A673 (cell line): ENCODE data around the gene COX20. TPM values are rescaled to one million over a fixed set of nuclear protein-coding genes. Genes with fewer than 3 reads are reported as not detected.
A peak's percentile ranks its signal among the peaks of the same experiment; 100 is the strongest.

ENCODE experiments used
- BruUV-seq: library from RNA; stranded (reverse); fragments of 400-500 nt; replicated peaks from 2 replicates; lab custom pipeline; 2021; lab: Mats Ljungman, UMichigan
- CTCF ChIA-PET: fragments of 300-600 bp; sonication (Branson Sonifier 250); formaldehyde crosslinking; loops from one replicate; lab custom pipeline; 2022; ENCODE audit warnings: antibody characterized with exemption; lab: Charles Lee
- POLR2A ChIA-PET: fragments of 300-600 bp; sonication (Branson Sonifier 250); formaldehyde crosslinking; loops from one replicate; lab custom pipeline; 2022; ENCODE audit warnings: antibody characterized with exemption; ENCODE audit not compliant: low non-redundant PET; lab: Charles Lee
- DNase-seq: peaks from one replicate; pipeline ENCODE4 v3.0.0-alpha.2; 2015; ENCODE audit warnings: low spot score
- H3K27ac ChIP-seq: fragments of 200-600 bp; sonication (generic); 2 replicates; pipeline ENCODE4 v1.5.1; 2016; ENCODE audit warnings: mixed run types, low read depth, mild to moderate bottlenecking, mixed read lengths, antibody characterized with exemption, low read length; ENCODE audit not compliant: poor library complexity, severe bottlenecking
- H3K27me3 ChIP-seq: fragments of 200-600 bp; sonication (generic); replicated peaks from 2 replicates; pipeline ENCODE4 v1.6.1; 2017; ENCODE audit warnings: mixed run types, low read depth, mild to moderate bottlenecking, mixed read lengths, antibody characterized with exemption, low read length; ENCODE audit not compliant: insufficient read depth, poor library complexity
- H3K36me3 ChIP-seq: fragments of 200-600 bp; sonication (generic); 2 replicates; pipeline ENCODE4 v1.6.1; 2016; ENCODE audit warnings: mixed run types, mild to moderate bottlenecking, mixed read lengths, antibody characterized with exemption, low read length; ENCODE audit not compliant: insufficient read depth, poor library complexity, severe bottlenecking
- H3K4me1 ChIP-seq: fragments of 200-600 bp; sonication (generic); 2 replicates; pipeline ENCODE4 v1.6.1; 2017; ENCODE audit warnings: mixed run types, mild to moderate bottlenecking, mixed read lengths, antibody characterized with exemption, low read length; ENCODE audit not compliant: insufficient read depth, poor library complexity, severe bottlenecking
- H3K4me3 ChIP-seq: fragments of 200-600 bp; sonication (generic); 2 replicates; pipeline ENCODE4 v1.5.1; 2016; ENCODE audit warnings: low read depth, mixed run types, mild to moderate bottlenecking, mixed read lengths, low read length; ENCODE audit not compliant: poor library complexity, severe bottlenecking
- H3K9me3 ChIP-seq: fragments of 200-600 bp; sonication (generic); 2 replicates; pipeline ENCODE4 v1.6.1; 2016; ENCODE audit warnings: mixed run types, low read depth, mild to moderate bottlenecking, mixed read lengths, antibody characterized with exemption, low read length; ENCODE audit not compliant: poor library complexity, severe bottlenecking
- CTCF ChIP-seq: fragments of 300-800, 200-600 bp; sonication (generic); conservative IDR thresholded peaks from 2 replicates; pipeline ENCODE4 v1.5.1; 2017; ENCODE audit warnings: low read depth, mild to moderate bottlenecking, antibody characterized with exemption, low read length, moderate library complexity, mixed read lengths
- EZH2 ChIP-seq: fragments of 200-600 bp; sonication (generic); IDR thresholded peaks from 2 replicates; pipeline ENCODE4 v1.6.1; 2017; ENCODE audit warnings: borderline replicate concordance, low read depth, mild to moderate bottlenecking, mixed read lengths, antibody characterized with exemption, low read length; ENCODE audit not compliant: poor library complexity, severe bottlenecking
- intact Hi-C: fragments of 100-400 bp; cut with micrococcal nuclease; formaldehyde crosslinking; loops from one replicate; pipeline ENCODE4 v1.10.0; 2022; ENCODE audit not compliant: unreplicated experiment
- total RNA-seq: library from RNA; stranded (reverse); gene quantifications from 2 replicates; pipeline ENCODE4 v1.2.3, GENCODE V29; 2021

The COX20 gene
- total RNA-seq, 1 experiment from 2014 or later, result 59.0 TPM

DNA sequence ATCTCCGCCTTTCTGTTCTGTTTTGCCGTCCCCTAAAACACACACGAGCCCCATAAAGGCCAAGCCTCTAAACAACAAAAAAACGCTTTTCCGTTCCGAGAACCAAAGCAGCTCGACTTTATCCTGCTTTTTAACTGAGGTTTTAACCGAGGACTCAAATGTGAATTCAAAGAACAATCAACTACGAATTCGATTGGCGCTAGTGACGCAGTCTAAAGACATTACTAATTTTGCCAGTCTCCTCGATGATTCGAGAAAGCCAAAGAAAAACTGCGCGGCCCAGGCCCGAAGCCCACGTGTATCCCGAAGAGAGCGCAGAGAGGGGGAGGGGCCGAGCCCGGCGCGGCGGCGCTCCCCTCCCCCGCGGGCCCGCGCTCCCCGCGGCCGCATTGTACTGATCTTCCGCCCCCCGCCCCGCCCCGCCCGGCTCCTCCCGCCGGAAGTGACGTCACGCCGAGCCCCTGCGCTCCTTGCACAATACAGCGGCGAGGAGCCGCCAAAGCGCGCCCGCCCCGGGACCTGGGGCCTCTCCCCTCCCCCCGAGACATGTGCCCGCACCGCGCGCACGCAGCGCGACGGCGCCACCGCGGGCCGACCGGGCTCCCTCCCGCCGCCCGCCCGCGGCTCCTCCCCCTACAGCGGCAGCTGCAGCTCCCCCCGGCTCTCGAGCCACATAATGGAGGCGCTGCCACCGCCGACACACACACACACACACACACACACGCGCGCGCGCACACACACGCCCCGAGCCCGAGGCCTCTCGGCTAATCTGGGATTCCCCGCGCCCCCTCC, 27.4 kb downstream of the COX20 start:
- ChIA-PET POLR2A (interaction anchor here (1.0 kb wide), 1 partner anchor 27 kb away, joined by 13 read pairs; no protein-coding TSS in a partner anchor), CTCF (no interaction called here)
- H3K9me3 ChIP-seq, result no peaks in the 10 kb centered on the region
- no peaks in the 10 kb centered on the region for H3K27me3 ChIP-seq
- peak overlapping the region; percentile 82 for H3K4me3 ChIP-seq
- no TSS peak for BruUV-seq
- H3K4me1 ChIP-seq, result peaks cover 30% of the 10 kb centered on the region
- DNase-seq, result peak; percentile 97
- H3K36me3 ChIP-seq, result peaks cover 46% of the 10 kb centered on the region
- H3K27ac ChIP-seq, result peak overlapping the region; percentile 99
- no peak for TF ChIP-seq EZH2
- intact Hi-C loops, result loop anchor here (2.0 to 5.0 kb wide), 2 partner anchors 28 to 179 kb away; partner anchors contain the start of gene COX20

- H3K27me3 ChIP-seq, result no peaks in the 10 kb centered on the region
- POLR2A ChIA-PET, result interaction anchor here (0.6 to 1.0 kb wide), 2 partner anchors 11 to 27 kb away, joined by 4 to 13 read pairs; no protein-coding TSS in a partner anchor
- TSS peak; percentile 65 for BruUV-seq
- peaks cover 38% of the 10 kb centered on the region for H3K36me3 ChIP-seq
- H3K9me3 ChIP-seq, result no peaks in the 10 kb centered on the region
- H3K4me3 ChIP-seq, result peak overlapping the region; percentile 82
- DNase-seq, result no peak
- intact Hi-C loops, result loop anchor here (1.0 to 5.0 kb wide), 3 partner anchors 29 to 179 kb away; partner anchors contain the start of gene COX20
- H3K27ac ChIP-seq, result peak overlapping the region; percentile 99
- TF ChIP-seq EZH2 (no peak), CTCF (no peak)
- H3K4me1 ChIP-seq, result peaks cover 29% of the 10 kb centered on the region
- CTCF ChIA-PET, result interaction anchor here (1.7 kb wide), 1 partner anchor 179 kb away, joined by 3 read pairs; no protein-coding TSS in a partner anchor
These were observed 28.2 kb downstream of the COX20 start for GRCh38 chr1:244863491-244864252.

DNA sequence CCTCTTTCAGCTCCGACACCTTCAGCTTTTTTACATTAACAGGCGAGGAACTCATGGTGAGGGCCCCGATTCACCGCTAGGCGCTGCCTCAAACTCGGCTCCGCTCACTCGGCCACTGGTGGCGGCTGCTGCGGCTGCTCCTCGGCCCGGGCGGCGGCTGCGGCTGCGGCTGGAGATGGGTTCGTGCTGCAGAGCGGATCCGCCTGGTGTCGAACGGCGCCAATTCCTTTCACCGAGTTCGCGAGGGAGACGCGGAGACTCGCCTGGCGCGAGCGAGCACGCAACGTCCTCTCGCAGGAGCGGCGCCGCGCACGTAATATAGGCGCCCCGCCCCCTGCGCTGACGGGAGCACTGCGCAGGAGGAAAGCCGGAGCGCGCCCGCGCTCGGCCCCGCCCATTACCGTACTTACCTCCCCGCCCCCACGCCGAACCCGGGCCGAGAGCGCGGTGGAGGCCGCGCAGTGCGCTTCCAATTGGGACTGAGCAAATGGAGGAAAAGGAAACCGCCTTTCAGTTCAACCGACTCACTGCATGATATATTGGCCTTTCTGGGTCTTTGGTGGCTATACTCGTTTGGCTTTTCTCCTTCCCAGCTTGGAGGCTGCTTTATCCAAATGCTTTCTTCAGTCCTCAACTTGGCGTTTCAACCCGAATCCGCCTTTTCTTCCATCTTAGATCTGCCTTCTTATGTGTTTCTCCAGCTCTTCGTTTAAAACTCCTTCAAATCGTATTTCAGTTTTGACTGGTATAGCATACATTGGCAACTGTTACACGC, 29.0 kb downstream of the COX20 start, which contains the start of gene HNRNPU:
Gene HNRNPU (minus strand): TSS at position 291 of the 775 bp plus-strand sequence. CDS start 236 bp downstream, at position 55.
- peak within 1 kb of the TSS; percentile 82 for H3K4me3 ChIP-seq
- intact Hi-C loops, result loop anchor here (1.0 to 5.0 kb wide), 2 partner anchors 106 to 178 kb away; no protein-coding TSS in a partner anchor
- peaks cover 21% of the 10 kb centered on the region for H3K4me1 ChIP-seq
- POLR2A ChIA-PET, result interaction anchor here (0.6 kb wide), 2 partner anchors 11 to 14 kb away, joined by 3 to 4 read pairs; no protein-coding TSS in a partner anchor
- peak; percentile 98 for DNase-seq
- peak within 1 kb of the TSS; percentile 99 for H3K27ac ChIP-seq
- CTCF ChIA-PET, result interaction anchor here (1.7 kb wide), 1 partner anchor 178 kb away, joined by 3 read pairs; no protein-coding TSS in a partner anchor
- peaks cover 30% of the 10 kb centered on the region for H3K36me3 ChIP-seq
- H3K27me3 ChIP-seq, result no peaks in the 10 kb centered on the region
- no TSS peak for BruUV-seq
- H3K9me3 ChIP-seq, result no peaks in the 10 kb centered on the region
- TF ChIP-seq CTCF, result peak; percentile 36; the same call in 1 of the 2 replicates
- no peak for TF ChIP-seq EZH2
